ENCODE measurements around the gene SLC8A3. TPM values are rescaled to one million over a fixed set of nuclear protein-coding genes. Genes with fewer than 3 reads are reported as not detected.

SLC8A3 gene
- total and polyA plus RNA-seq, 10 of the 15 experiments (the other 5 are each of a cell fraction or from before 2014, with no cell fraction given): 0.04 to 0.17 (median 0.13) TPM; not detected in 3

DNA sequence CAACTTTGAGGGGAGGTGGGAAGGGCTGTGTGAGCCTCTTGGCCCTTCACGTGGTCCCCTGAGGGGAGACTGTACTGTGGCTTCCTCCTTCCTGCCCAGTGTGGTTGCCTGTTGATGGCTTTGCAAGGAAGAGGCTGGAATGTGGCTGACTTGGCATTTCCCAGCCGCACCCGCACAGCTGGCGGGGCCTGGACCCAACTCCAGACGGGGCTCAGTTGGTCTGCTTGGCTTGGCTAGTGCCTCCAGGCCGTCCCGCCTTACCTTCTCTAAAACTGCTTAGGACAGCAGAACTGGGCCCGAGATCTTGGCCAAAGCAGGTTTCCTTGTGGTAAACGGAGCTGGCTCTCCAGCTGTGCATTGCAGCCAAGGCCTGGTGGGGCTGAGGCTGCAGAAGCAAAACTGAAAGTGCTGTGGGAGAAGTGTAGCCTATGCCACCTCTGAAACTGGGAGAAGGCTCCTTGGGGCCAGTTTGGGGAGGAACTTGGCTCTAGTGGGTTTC is 170.0 kb downstream of the SLC8A3 start:
- ChIA-PET CTCF (interaction anchor here (1.6 kb wide), 1 partner anchor 10 kb away, joined by 4 read pairs; no protein-coding TSS in a partner anchor), RAD21 (ENCODE audit: unreplicated experiment) (no interaction called here), SMC1A (ENCODE audit: uncharacterized antibody, unreplicated experiment) (no interaction called here), POLR2A (no interaction called here)
- no peaks in the 10 kb centered on the region; a peak in 1 of 4 replicates for H3K27me3 ChIP-seq (replicated peaks in 1 of 2; ENCODE audit: control insufficient read depth in 2 of 2, insufficient read depth in 2 of 2, low read length in 1 of 2)
- H3K9ac ChIP-seq (ENCODE audit: control insufficient read depth, insufficient read depth, low read length): no peak overlapping the region
- TF ChIP-seq TCF3 (IDR thresholded peaks at IDR 0.05; ENCODE audit: borderline replicate concordance, insufficient read depth, low read depth, low read length) (no peak), TCF12 (IDR thresholded peaks at IDR 0.05; ENCODE audit: low read depth, low read length) (0 out of 2 replicates have a peak, but pooled peaks have one; percentile 23)
- no TSS peak for BruUV-seq (replicated peaks)
- no peaks in the 10 kb centered on the region; the same call in 1 of the 2 replicates for H4K20me1 ChIP-seq (ENCODE audit: control insufficient read depth, insufficient read depth)
- H2AFZ ChIP-seq (ENCODE audit: control insufficient read depth, low read depth, low read length): no peak overlapping the region; the same call in 1 of the 2 replicates
- no peaks in the 10 kb centered on the region for H3K9me3 ChIP-seq (replicated peaks; ENCODE audit: control insufficient read depth, insufficient read depth, low read length)
- FAIRE-seq (no peak), DNase-seq (ENCODE audit: low read depth, low spot score) (no peak), ATAC-seq (peak; percentile 69)
- H3K36me3 ChIP-seq (ENCODE audit: control insufficient read depth in 2 of 2, insufficient read depth in 2 of 2, low read length in 1 of 2): no peaks in the 10 kb centered on the region
- no peak overlapping the region for H3K4me3 ChIP-seq
- in situ Hi-C loops (cut with MboI) (loop anchor here (5.0 kb wide), 1 partner anchor 286 kb away; no protein-coding TSS in a partner anchor), intact Hi-C loops (cut with micrococcal nuclease; ENCODE audit: unreplicated experiment) (no loop called here)
- H3K4me2 ChIP-seq (ENCODE audit: control insufficient read depth, insufficient read depth): peak overlapping the region; percentile 47
- no peaks in the 10 kb centered on the region for H3K79me2 ChIP-seq (ENCODE audit: control insufficient read depth, insufficient read depth, low read length)
- WGBS (ENCODE audit: insufficient coverage, insufficient replicate concordance, low lambda C conversion rate, missing lambda C conversion rate): 34% methylated on average over 8 of the region's 9 CpGs
- peaks cover 17% of the 10 kb centered on the region for H3K4me1 ChIP-seq (ENCODE audit: control insufficient read depth, insufficient read depth, low read length)
- H3K27ac ChIP-seq (ENCODE audit: control insufficient read depth, insufficient read depth): no peak overlapping the region

DNA sequence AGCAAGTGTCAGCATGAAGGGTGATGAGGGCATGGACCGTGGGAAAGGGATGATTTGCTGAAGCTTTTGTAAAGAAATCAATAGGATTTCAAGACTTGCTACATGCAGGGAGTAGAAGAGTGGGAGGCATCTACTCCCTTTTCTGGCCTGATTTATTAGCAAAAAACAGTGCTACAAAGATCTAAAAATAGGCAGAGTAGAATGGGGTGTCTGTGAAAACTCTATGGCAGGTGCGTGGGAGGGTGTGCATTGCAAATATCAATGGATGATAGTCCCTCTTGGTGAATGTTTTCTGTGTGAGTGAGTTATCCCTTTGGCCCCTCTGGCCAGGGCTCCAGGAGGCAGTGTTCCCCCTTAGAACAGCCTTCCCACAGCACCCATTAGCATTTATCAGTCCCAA is 170.5 kb downstream of the SLC8A3 start:
- intact Hi-C loops (cut with micrococcal nuclease; ENCODE audit: unreplicated experiment): no loop called here
- Histone ChIP-seq H3K4me3 (no peak overlapping the region), H3K27ac (ENCODE audit: control insufficient read depth, insufficient read depth) (no peak overlapping the region), H3K4me1 (ENCODE audit: control insufficient read depth, insufficient read depth, low read length) (peaks cover 17% of the 10 kb centered on the region), H4K20me1 (ENCODE audit: control insufficient read depth, insufficient read depth) (no peaks in the 10 kb centered on the region; the same call in 1 of the 2 replicates), H3K4me2 (ENCODE audit: control insufficient read depth, insufficient read depth) (no peak overlapping the region), H3K36me3 (ENCODE audit: control insufficient read depth in 2 of 2, insufficient read depth in 2 of 2, low read length in 1 of 2) (no peaks in the 10 kb centered on the region), H3K79me2 (ENCODE audit: control insufficient read depth, insufficient read depth, low read length) (no peaks in the 10 kb centered on the region), H3K9ac (ENCODE audit: control insufficient read depth, insufficient read depth, low read length) (no peak overlapping the region), H2AFZ (ENCODE audit: control insufficient read depth, low read depth, low read length) (no peak overlapping the region), H3K27me3 (replicated peaks in 1 of 2; ENCODE audit: control insufficient read depth in 2 of 2, insufficient read depth in 2 of 2, low read length in 1 of 2) (no peaks in the 10 kb centered on the region; a peak in 1 of 4 replicates), H3K9me3 (replicated peaks; ENCODE audit: control insufficient read depth, insufficient read depth, low read length) (no peaks in the 10 kb centered on the region)
- ChIA-PET SMC1A (ENCODE audit: uncharacterized antibody, unreplicated experiment) (no interaction called here), CTCF (no interaction called here), POLR2A (no interaction called here), RAD21 (ENCODE audit: unreplicated experiment) (no interaction called here)
- in situ Hi-C loops (cut with MboI): loop anchor here (5.0 kb wide), 1 partner anchor 286 kb away; no protein-coding TSS in a partner anchor
- ATAC-seq: no peak
- FAIRE-seq: no peak
- no peak for DNase-seq (ENCODE audit: low read depth, low spot score)
- BruUV-seq (replicated peaks): no TSS peak
- 39% methylated on average over 2 of the region's 2 CpGs for WGBS (ENCODE audit: insufficient coverage, insufficient replicate concordance, low lambda C conversion rate, missing lambda C conversion rate)
- no peak for TF ChIP-seq RELB (IDR thresholded peaks at IDR 0.05; ENCODE audit: low read depth)
- no peak for TF ChIP-seq POU2F2 (IDR thresholded peaks at IDR 0.05; ENCODE audit: borderline replicate concordance, low read depth, low read length)
- TF ChIP-seq, protein P1, sequence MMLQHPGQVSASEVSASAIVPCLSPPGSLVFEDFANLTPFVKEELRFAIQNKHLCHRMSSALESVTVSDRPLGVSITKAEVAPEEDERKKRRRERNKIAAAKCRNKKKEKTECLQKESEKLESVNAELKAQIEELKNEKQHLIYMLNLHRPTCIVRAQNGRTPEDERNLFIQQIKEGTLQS (IDR thresholded peaks at IDR 0.05; ENCODE audit: borderline replicate concordance, extremely low read depth, low read depth, low read length): no peak
- no peak for TF ChIP-seq BACH1 (IDR thresholded peaks at IDR 0.05; ENCODE audit: borderline replicate concordance)
- TF ChIP-seq ZNF207 (IDR thresholded peaks at IDR 0.05; ENCODE audit: borderline replicate concordance): no peak
- no peak for TF ChIP-seq ETV6 (conservative IDR thresholded peaks at IDR 0.05 in 1 of 2, IDR thresholded peaks at IDR 0.05 in 1 of 2; ENCODE audit: borderline replicate concordance in 1 of 2, low read depth in 1 of 2)
- no peak for TF ChIP-seq SREBF2 (IDR thresholded peaks at IDR 0.05; ENCODE audit: low read length)
- no peak for TF ChIP-seq CEBPB (IDR thresholded peaks at IDR 0.05; ENCODE audit: borderline replicate concordance in 1 of 2, low read depth in 2 of 2, low read length in 2 of 2)
- TF ChIP-seq RBBP5 (conservative IDR thresholded peaks at IDR 0.05): no peak
